IPS DF 4.7 (cell line): ENCODE data around the gene SEPHS1.
"Not testable (repeated sequence)": the region's sequence is repeated elsewhere in the genome, so short reads cannot be mapped to it uniquely, and the experiment has no call there.

Experiments
- DNase-seq: peaks from one replicate; pipeline ENCODE4 v3.0.0-alpha.2; 2013; ENCODE audit warnings: low spot score; ENCODE audit errors: extremely low read depth

Gene SEPHS1, protein sequence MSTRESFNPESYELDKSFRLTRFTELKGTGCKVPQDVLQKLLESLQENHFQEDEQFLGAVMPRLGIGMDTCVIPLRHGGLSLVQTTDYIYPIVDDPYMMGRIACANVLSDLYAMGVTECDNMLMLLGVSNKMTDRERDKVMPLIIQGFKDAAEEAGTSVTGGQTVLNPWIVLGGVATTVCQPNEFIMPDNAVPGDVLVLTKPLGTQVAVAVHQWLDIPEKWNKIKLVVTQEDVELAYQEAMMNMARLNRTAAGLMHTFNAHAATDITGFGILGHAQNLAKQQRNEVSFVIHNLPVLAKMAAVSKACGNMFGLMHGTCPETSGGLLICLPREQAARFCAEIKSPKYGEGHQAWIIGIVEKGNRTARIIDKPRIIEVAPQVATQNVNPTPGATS

DNA sequence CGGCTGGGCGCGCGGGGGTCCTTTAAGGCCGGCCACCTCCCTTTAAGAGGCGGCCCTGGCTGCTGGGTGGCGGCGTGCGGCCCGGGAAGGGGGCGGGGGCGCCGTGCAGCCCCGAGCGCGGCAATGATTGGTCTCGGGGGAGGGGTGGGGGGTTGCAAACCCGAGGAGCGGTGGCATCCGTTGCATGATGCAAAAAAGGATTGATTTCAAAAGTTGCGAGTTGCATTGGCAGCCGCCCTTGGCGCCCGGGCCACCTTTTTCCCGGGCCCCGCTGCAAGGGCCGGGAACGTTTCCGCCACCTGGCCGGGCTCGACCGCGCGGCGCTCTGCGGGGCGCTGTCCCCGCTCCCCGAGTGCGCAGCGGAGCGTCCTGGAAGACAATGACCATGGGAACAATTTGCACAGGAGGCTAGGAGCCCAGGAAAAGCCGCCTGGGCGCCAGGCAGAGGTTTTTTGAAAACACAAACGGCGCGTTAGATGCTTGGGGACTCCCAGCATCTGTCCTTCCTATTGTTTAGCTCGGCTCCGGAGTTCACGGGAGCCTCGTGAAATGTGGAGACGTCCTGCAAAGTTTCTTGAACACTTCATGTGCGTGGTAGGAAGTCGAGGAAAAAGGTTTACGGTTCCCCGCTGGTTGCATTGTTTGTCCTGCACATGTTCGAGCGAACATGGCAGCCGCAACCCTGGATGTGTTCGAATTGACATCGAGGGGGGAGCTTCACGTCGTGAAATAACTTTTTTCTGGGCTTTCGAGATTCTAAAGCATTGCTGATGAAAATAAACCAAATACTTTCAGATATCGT lies at the start of gene SEPHS1:
SEPHS1 (minus strand) TSS at position 78 of the 802 bp plus-strand sequence. CDS start 3,343 bp downstream, outside the sequence.
- DNase-seq: no peak

DNA sequence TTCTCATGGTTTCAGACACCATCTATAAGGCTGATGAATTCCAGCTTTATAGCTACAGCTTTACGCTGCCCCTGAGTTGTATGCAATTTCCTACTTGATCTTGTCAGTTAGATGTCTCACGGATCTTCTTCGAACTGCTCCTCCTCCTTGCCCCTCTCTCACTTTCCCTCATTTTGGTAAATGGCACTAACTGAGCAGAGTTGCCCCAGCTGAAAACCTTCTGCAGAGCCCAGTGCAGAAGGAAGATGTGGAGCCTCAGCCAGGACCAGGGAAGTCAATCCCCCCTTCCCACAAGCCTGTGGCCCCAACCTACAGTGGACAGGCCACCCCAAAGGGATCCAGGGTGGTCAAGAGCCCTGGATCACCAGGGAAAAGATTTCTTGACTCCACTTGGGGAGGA lies 49.0 kb upstream of the SEPHS1 start:
- DNase-seq: no peak

DNA sequence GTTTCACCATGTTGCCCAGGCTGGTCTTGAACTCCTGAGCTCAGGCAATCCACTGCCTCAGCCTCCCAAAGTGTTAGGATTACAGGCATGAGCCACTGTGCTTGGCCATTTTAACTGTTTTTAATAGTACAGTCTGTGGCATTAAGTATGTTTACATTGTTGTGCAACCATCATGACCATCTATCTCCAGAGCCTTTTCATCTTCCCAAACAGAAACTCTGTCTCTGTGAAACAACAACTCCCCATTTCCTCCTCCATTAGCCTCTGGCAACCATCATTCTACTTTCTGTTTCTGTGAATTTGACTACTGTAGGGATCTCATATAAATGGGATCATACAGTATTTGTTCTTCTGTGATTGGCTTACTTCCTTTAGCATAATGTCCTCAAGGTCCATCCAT lies 48.3 kb upstream of the SEPHS1 start:
- DNase-seq: no peak

DNA sequence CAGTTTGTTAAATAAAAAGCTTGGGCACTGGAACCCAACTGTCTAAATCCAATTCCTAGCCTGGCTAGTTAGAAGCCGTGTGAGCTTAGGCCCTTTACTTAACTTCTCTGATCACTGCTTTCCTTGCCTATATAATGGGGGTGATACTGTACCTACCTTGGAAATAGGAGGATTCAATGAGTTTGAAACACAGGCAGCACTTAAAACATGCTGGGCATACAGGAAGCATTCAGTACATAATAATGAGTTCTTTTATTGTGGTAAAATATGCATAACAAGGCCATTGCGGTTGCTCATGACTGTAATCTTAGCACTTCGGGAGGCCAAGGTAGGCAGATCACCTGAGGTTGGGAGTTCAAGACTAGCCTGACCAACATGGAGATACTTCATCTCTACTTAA lies 47.4 kb upstream of the SEPHS1 start:
- no peak for DNase-seq

DNA sequence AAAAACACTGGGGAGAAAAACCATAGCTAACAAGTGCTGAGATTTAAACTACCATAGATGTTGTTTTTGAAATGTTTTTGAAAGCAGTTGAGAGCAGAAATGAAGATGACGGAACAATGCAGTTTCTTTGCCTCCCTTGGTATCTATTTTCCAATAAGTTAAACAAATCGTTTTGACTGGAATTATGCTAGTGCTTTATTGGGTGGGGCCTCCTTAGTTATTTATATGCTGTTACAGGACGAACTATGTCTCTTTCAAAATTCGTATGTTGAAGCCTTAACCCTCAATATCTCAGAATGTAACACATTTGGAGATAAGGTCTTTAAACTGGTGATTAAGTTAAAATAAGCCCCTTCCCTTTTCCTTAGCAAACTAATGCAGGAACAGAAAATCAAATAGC lies 45.5 kb upstream of the SEPHS1 start:
- DNase-seq: no peak

DNA sequence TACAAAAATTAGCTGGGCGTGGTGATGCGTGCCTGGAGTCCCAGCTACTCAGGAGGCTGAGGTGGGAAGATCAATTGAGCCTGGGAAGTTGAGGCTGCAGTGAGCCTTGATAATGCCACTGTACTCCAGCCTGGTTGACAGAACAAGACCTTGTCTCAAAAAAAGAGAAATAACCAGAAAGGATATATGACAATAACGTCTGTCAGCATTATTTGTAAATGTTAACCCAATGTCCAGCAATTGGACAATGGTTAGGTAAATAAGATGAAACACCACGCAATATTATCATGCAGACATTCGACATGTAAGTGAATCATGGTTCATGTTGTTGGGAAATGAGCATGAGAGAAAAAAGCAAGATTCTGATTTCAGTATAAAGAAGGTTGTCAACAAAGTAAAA lies 44.6 kb upstream of the SEPHS1 start:
- no peak for DNase-seq

DNA sequence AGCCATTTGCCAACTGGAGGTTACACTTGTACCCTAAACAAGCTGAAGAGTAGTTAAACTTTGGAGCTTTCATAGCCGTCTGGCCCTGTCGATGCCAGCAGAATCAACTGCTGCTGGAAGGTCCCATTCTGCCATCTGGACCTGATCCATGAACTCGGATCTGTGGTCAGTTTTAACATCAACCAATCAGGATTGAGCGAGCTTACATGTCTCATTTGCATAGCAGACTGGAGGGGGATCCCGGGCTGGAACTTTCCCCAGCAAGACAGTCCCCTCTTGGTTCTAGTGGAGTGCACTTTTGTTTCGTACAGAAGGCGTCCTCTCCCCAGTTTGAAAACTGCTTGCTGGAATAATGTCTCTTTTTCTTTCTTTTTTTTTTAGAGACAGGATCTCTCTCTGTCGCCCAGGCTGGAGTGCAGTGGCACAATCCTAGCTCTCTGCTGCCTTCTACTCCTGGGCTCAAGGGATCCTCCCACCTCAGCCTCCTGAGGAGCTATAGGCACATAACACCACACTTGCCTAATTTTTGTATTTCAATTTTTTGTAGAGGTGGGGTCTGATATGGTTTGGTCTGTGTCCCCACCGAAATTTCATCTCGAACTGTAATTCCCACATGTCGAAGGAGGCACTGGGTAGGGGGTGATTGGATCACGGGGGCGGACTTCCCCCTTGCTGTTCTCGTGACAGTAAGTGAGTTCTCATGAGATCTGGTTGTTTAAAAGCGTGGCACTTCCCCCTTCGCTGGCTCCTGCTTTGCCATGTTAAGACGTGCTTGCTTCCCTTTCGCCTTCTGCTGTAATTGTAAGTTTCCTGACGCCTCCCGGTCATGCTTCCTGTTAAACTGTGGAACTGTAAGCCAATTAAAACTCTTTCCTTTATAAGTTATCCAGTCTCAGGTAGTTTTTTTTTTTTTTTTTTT lies 42.8 kb upstream of the SEPHS1 start:
- DNase-seq: no peak

DNA sequence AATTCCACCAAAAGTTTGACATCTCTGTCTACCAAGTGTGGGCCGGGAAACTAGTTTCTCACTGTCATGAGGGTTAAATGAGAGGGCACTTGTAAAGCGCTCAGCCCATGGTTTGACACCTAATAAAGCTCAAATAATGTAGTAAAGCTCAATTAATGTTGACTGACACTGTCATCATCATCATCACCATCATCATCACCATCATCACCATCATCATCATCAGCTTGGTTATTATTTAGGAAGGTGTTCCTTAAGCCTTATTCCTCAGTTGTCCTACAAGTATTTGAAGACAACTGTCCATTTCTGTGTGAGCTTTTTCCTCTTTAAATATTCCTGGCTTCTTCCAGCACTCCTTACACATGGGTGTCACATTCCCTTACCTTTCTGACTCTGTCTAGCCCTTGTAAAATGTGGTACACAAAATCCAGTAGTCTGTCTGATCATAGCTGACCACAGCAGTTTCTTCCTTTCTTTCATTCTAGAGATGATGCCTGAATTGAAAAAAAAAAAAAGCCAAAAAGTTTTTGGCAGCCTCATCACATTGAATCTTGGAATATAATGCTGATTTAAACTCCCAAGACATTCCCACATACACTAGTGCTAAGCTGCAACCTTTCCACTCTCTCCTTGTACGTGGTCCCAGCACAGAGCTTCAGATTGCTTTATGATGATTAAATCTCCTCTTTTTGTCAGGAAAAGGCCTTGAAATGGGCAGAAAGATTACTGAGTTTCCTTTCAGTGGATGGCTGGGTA lies 40.6 kb upstream of the SEPHS1 start:
- no peak for DNase-seq

DNA sequence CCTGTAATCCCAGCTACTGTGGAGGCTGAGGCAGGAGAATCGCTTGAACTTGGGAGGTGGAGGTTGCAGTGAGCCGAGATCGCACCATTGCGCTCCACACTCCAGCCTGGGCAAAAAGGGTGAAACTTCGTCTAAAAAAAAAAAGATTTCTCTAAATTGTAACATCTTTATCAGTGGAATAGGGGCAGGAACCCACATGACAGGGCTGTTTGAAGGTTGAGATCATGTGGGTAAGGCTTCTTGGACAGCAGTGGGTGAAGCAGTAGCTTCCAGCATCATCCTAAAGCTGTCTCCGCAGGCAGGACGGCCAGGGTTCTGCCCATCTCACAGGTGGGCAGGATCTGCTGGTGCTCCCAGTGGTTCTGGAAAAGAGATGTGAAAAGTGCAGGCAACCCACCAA lies 37.9 kb upstream of the SEPHS1 start:
- no peak for DNase-seq

DNA sequence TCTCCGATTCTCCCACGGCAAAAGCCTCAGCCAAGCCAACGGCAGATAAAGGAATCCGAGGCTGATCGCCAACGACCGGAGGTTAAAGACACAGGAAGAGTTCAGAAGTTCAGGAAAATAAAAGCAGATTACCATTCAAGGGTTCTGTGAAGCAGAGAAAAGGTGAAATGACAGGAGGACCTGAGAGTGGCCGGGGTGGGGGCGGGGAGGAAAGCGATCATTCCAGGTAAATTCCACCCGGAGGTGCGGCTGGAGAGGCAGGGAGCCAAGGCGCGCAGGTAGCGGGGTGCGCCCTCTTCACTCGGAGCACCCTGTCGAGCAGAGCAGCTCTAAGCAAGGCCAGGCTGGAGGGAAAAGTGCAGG lies 35.3 kb upstream of the SEPHS1 start:
- DNase-seq: no peak

DNA sequence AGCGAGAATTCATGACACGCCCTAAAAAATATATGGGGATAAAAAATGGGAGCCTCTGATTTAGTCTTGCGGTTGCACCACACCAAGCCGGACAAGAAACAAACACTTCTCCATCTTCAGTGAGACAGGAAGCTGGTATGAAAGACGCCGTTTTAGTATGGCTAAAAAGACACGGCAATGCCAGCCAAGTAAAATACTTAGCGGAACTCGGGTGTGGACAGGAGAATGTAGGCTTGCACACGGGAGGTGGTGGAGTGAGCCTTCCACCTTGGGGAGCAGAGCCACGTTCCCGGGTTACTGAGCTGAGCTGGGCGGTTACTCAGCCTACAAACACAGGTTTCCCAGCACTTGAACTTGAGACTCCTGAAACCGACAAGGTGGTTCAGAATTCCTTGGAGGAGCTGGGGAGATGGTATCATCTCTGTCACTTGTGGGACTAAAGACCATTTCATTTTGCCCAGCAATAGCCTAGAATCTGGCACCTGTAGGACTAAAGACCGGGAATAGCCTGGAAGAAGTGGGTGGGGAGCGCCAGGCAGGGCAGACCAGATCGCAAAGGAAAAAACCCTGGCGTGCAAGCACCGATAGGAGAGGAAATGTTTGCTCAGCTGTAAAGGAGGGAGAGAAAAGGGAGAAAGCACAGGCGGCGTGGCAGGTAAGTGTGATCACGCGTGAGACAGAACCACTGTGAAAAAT lies 34.8 kb upstream of the SEPHS1 start:
- DNase-seq: no peak

DNA sequence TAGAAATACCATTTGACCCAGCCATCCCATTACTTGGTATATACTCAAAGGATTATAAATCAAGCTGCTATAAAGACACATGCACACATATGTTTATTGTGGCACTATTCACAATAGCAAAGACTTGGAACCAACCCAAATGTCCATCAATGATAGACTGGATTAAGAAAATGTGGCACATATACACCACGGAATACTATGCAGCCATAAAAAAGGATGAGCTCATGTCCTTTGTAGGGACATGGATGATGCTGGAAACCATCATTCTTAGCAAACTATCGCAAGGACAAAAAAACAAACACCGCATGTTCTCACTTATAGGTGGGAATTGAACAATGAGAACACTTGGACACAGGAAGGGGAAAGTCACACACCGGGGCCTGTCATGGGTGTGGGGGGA lies 31.0 kb upstream of the SEPHS1 start:
- DNase-seq: not testable (repeated sequence)

DNA sequence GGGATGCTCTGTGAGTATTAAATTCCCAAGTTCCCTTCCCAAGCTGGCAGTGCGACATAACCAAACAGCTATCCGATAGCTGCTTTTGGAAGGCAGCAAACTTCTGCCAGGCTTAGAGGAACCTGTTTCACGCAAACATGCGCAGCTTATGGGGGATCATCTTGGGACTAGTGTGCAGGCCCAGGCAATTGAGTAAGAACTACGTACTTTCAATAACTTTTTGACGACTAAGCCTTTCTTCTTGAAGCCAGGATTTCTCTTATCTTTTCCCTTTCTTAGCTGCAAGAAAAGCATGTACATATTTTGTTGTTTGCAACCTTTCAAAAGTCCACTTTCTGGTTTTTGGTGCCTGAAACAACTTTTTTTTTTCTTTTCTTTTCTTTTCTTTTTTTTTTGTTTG lies 28.7 kb upstream of the SEPHS1 start:
- DNase-seq: no peak

DNA sequence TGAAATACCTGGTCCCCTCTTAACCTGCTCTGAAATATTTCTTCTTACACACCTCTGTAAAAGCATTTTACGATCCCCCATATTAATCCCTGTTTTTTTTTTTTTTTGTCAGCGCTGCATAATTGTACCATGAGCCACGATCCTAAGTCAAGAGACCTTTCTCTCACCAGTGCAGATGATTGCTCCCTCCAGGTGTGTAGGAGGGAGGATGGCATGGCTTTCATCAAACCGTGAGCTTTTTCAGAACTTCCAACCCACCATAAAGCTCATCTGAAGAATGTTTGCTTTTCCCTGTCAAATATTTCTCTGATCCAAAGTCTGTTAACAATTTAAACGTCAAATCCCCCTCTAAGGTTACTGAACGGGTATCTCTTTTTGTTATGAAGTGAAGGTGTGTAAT lies 28.2 kb upstream of the SEPHS1 start:
- no peak for DNase-seq

DNA sequence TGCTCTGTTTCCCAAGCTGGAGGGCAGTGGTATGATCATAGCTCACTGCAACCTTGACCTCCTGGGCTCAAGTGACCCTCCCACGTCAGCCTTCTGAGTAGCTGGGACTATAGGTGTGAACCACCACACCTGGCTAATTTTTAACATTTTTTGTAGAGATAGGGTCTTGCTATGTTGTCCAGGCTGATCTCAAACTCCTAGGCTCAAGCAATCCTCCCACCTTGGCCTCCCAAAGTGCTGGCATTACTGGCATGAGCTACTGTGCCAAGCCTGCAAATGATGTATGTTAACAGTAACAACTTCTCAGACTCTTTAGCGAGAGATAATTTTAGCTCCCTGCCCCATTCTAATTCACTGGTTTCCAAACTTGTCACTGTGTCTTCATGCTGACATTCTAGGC lies 27.7 kb upstream of the SEPHS1 start:
- DNase-seq: no peak

DNA sequence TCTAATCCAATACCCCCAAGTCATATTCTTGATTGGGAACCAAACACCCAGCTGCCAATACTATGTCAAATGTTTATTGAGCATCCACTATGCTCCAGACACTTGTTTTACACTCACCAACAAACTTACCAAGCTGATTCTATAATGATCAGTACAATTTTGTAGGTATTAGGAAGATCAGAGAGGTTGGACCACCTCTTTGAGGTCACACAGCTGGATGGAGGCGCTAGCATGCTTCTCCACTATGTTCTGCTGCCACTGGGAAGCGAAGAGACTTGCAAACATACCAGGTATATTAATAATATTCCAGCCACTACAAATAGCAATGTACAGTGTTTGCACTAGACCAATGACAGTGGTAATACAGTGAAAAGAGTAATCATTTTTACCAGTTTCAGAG lies 25.6 kb upstream of the SEPHS1 start:
- no peak for DNase-seq

DNA sequence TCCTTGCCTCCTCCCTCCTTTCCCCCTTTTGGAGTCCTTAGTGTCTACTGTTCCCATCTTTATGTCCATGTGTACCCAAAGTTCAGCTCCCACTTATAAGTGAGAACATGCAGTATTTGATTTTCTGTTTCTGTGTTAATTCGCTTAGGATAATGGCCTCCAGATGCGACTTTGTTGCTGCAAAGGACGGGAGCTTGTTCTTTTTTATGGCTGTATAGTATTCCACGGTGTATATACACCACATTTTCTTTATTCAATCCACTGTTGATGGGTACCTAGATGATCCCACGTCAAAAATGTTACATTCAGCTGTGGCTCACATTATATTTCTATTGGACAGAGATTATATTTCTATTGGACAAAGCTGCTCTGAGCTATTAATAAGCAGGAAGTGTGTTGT lies 24.4 kb upstream of the SEPHS1 start:
- no peak for DNase-seq

DNA sequence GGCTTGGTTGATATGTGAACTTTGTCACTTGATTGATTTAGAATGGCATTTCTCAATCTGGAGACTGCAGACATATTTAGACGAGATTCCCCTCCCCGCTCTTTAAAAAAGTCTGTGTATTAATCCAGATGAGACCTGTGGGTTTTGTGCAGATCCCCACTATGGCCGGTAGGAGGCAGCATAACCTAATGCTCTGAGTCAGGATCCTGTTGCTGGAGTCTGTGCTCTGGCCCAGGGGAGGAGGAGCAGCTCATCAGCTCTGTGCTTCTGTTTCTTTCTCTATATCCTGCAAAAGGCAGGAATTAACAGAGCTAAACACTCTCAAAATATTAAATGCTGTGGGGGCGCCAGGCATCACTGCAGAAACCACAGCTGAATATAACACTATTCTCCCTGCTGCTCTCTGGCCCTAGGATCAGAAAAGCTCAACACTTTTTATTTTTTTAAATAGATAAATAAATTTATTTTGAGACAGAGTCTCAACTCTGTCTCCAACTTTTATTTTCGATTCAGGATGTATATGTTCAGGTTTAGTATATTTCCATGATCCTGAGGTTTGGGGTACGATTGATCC lies 23.9 kb upstream of the SEPHS1 start:
- no peak for DNase-seq

DNA sequence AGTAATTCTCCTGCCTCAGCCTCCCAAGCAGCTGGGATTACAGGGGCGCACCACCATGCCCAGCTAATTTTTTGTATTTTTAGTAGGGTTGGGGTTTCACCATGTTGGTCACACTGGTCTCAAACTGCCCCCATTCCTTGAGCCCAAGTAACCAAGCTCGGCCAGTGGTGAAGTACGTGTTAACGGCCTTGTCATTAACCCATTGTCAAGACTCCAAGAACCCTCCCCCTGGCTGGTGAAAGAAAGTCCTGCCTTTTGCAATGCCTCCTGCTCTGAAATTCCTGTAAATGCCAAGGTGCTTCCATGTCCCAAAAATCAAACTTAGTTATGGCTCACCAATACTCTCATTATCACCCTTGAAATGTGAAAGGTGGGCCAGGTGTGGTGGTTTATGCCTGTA lies 18.8 kb upstream of the SEPHS1 start:
- no peak for DNase-seq

DNA sequence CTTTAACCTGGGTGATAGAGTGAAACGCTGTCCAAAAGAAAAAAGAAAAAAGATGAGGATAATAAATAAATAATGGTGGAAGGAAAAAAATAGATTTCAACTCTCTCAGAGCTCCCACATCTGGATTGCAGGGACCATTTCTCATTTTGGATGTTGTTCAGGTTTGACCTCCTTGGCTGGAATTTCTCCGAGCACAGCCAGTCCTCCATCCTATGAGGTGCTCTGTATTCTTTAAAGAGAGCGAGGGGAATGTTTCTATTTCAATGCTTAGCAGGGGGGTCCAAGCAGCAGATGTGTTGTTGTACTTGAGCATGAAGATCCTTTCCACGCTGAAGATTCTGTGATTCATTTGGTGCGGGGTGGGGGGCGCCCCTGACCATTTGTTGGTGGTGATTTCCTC lies 17.7 kb upstream of the SEPHS1 start:
- no peak for DNase-seq
